OCI-M2 (cell line): ENCODE measurements around the gene NKX6-2.

ENCODE experiments used
- DNase-seq: peaks from one replicate; lab custom pipeline; 2025; ENCODE audit not compliant: unreplicated experiment; lab: John Stamatoyannopoulos, UW

Gene NKX6-2

DNA sequence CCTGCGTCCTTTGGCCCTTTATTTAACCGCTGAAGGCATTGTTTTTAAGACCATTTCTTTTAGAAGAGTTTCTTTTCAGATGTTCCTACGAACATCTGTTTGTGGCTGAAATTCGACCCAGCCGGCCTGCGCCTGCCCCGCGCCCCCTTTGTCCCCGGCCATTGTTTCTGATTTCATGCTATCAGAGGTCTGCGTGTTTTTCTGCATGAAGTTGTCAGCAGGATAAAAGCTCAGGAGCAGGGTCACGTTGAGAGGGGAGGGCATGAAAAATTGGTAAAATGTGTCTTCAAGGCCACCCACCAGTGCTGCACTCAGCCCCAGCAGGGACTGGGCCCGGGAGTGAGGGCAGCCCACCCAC lies 43.1 kb downstream of the NKX6-2 start:
- no peak for DNase-seq

DNA sequence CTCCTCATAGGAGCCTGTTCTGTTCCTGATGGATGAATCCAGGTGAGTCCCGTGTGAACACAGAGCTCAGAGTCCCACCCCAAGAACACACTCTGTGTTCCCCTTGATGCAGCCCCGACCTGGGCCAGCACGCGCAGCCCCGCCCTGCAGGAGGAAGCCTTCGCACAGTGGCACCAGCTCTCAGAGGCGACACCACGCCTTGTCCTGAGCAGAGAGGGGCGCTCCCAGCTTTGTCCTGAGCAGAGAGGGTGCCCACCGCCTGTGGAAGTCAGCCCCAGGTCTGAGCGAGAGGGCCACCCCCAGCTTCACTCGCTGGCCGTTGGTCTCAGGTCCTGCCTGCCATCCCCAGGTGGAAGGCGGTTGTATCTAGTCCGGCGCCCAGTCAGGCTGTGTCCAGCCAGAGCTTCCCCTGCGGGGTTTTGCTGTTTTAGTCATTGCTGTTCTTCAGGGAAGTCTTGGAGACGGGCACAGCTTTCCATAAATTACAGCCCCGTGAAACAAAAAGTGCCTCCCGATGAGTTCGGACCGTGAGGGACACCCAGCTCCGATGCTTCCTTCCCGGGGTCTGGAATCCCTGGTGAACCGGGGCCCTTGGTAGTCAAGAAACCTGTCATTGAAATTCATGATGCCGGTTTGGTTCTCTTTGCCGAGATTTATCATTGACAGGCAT lies 43.6 kb downstream of the NKX6-2 start:
- no peak for DNase-seq

DNA sequence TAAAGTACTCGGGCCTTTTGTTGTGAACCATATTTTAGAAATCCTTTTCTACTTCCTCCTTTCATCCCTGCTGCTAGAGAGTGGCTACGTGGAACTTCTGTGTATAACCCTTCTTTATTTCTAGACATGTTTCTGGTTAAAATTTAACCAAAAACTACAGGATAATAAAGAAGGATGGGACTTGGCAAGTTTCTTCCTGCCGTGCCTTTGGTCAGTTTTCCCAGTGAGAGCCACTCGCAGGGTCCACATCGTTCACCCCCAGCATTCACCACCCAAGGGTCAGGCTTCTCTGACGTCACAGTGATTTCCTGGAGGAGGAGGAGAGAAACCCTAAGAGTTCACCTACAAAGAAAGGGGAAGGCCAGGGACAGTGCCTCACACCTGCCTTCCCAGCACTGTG lies 45.4 kb downstream of the NKX6-2 start:
- no peak for DNase-seq

DNA sequence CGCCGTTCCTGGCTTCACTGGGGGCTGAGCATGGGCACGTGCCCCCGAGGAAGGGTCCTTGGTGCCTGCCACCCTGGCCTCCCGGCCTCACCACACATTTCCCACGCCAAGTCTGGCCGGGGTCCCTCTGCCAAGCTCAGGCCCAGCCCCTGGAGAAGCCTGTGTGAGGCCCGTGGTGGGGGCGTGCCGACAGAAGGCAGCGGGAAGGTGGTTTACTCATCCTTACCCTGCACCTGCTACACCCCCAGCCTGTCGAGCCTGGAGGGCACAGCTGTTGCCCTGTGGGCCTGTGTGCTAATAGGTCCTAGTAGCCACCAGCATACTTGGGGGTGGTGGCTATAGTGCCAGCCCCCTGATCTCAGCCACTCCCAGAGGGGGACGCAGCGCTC lies 46.7 kb downstream of the NKX6-2 start:
- DNase-seq: no peak

DNA sequence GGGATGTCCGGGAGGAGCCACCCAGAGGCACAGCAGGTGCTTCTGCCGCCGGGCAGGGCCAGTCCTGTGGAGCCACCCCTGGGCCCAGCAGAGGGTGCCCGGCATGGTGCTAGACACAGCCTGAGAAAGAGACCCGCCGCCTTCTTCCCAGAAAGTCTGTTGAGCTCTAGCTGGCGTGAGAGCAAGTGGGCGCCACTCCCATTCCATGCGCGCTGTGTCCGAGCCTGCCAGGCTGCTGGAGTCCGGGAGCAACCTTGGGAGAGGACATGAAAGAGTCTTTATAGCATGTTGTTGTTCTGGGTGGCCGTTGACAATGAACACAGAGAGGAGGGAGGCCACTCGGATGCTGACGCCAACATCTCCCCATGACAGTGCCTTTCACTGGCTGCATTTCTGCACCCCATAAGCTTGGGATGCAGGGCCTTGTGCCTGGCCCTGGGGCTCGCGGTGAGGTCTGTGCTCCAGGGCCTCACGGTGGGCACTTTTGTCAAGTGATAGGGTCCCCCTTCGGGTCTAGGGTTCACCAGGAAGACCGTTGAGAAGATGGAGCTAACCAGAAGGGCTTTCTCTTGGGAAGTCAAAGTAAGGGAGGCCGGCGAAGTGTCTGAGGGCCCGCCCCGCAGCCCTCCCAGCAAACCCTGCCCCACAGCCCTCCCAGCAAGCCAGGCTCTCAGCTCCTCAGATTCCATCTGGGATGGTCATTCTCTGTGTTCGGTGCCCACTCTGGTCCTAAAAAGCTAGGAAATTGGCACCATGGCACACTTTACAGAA lies 47.3 kb downstream of the NKX6-2 start:
- DNase-seq: no peak

DNA sequence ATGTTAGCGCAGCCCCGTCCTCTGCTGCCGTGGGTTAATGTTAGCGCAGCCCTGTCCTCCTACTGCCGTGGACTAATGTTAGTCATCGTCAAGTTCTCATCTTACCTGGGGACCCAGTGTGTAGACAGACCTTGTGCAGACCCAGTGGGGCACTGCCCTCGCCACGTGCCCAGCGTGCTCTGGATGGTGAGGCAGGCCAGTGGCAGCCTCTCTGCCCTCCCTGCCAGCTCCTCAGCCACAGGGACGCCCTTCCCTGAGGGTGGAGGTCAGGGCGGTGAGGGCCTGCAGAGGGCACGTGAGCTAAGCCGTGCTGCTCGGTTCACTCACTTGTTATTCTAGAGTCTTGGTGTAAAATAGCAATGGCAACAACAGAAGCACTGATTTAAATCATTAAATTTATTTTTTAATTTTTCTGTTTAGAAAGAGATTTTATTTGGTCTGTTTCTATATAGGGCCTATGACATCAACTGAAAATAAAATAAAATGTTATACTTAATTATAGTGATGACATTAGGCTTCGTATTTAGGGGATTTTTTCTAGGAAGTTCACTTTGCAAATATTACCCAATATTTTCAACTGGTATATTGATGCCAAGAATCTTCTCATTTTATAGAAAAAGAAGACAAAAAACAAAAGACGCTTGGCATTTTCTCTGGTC lies 48.4 kb downstream of the NKX6-2 start:
- no peak for DNase-seq

DNA sequence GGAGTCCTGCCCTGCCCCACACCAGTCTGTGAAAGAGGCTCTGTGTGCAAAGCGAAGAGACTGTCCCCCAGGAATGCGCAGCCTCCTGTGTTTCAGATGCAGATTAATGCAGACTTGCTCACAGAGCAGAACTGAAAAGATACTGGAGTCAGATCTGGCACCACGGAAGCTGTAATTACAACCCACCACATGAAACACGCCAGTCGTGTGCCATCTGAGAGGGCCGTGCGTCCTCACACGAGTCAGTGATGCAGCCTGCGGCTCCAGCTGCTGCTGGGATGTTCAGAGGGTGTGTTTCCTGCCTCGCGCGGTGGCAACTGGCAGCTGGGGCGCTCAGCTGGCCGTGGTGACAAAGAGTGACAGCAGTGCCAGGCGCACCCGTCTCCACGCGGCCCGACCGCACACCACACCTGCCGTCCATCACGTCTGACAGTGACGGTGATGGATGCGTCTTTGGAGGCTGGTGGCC lies 50.0 kb downstream of the NKX6-2 start:
- no peak for DNase-seq

DNA sequence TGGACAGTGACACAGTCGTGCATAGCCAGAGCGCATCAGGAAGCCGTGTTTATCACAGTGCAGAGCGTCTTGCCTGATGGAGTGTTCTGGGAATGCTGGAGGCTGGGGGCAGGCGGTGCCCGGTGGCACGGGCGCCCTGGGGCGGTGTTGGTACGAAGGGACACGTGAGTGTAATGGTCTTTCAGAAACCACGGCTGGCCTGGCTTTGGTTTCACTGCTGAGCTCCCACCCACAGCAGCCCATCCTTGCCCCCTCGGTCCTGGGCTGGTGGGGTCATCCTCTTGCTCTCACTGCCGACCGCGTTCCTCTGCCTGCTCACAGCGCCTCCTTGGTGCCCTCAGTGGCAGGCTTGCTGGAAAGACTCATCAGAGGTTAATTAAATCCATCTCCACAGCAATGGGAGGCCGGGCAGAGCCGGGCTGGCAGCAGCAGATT lies 50.6 kb downstream of the NKX6-2 start:
- no peak for DNase-seq

DNA sequence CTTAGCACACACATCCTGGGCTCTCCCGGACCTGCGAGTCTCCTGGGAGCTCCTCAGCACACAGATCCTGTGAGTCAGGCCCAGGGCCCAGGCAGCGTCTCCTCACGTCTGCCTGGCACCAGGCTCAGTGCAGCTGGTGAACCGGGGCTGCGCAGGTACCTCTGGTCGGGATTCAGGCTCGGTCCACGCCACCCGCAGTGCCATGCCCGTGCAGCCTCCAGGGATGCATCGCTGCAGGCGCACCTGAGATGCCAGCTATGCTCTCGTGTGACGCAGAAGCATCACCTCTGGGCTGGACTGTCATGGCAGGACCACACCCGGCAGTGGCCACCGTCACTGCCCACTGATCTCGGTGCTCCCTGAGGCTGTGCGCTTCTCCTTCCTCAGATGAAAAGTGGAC lies 52.0 kb downstream of the NKX6-2 start:
- DNase-seq: no peak
